Left cardiac atrium (tissue), 4 donors: ENCODE data around the gene SLC29A2. TPM values are rescaled to one million over a fixed set of nuclear protein-coding genes. Genes with fewer than 3 reads are reported as not detected.

ENCODE experiments used
- ATAC-seq, 2 donors: fragments of 200-7000 bp; cut with Tn5 transposase; one replicate each; pipeline ENCODE4 v1.9.1; 2020; ENCODE audit warnings: mild to moderate bottlenecking in 2 of 2, moderate library complexity in 2 of 2
- DNase-seq: peaks from one replicate; pipeline ENCODE4 v3.0.0-alpha.2; 2020
- intact Hi-C, 2 donors: fragments of 100-400 bp; cut with DNase I; formaldehyde crosslinking; loops; one replicate each; pipeline versions ENCODE4 v1.14.1 to v1.15.1; 2022 to 2023
- total RNA-seq, 2 donors: library from RNA; stranded (reverse); fragmentation: NEBNext Ultra II Directional; extraction: Animal tissue kit (Norgen Biotek cat#: 25700); gene quantifications; one replicate each; pipeline ENCODE4 v1.2.1, GENCODE V29; 2021
- donor health status: DM: no; HTN: yes; CAD: no.
- donor health status: DM: no; HTN: yes; CAD: no; lungs with severe emphysema.
- donor health status: DM: yes; HTN: yes; CAD: no.
- donor health status: Dilated cardiomyopathy.

The SLC29A2 gene
- total RNA-seq, 2 donors from 2014 or later: 15.1 to 16.6 TPM

- intact Hi-C loops: no loop called here
- no peak for ATAC-seq
- DNase-seq: no peak
Measured at GRCh38 chr11:66338276-66339161, 33.0 kb downstream of the SLC29A2 start.

- ATAC-seq (no peak), DNase-seq (no peak)
- intact Hi-C loops: no loop called here
Measured at GRCh38 chr11:66337103-66337899, 34.3 kb downstream of the SLC29A2 start.

DNA sequence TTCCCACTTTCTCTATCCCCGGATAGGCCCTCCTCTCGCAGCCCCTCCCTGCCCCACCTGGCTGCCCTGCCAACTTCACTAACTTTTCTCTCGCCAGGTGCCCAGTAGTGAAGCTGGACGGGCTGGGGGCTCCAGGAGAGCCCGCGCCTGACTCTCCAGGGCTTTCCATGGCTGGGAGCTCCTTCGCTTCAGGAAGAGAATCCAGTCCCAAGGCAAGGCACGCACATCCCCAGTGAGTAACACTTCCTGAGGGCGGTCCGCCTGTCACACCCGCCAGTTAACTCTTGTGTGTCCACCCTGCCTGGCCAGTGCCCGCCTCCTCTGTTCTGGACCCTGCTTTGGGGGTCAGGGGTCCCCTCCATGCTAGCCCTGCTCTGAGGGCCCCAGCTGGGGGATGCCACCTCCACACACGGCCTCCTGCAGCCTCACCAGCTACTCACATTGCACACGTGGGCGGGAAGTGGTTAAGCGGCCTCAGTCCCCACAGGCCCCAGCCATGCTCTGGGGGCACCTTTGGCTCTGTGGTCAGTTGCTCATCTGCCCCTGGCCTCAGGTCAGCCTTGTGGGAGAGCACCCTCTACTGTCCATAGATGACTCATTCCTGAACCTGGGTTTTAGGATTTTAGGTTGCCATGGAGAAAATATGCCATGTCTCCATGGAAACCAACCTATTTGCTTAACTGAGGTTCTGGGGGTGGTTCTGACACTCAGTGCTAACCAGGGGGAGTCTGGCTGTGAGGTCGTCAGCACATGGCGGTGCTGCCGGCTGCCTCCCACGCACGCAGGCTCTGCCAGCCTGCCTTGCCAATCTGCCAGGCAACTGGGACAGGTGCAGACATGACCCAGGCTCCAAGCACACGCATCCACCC lies 35.1 kb downstream of the SLC29A2 start, which contains the start of gene RIN1:
Gene RIN1, minus strand, starts transcription at position 201 of the 869 bp plus-strand sequence. Its CDS starts 32 bp downstream, at position 169.
- intact Hi-C loops: no loop called here
- DNase-seq (peak; percentile 82), ATAC-seq (peak; percentile 69 to 84)

DNA sequence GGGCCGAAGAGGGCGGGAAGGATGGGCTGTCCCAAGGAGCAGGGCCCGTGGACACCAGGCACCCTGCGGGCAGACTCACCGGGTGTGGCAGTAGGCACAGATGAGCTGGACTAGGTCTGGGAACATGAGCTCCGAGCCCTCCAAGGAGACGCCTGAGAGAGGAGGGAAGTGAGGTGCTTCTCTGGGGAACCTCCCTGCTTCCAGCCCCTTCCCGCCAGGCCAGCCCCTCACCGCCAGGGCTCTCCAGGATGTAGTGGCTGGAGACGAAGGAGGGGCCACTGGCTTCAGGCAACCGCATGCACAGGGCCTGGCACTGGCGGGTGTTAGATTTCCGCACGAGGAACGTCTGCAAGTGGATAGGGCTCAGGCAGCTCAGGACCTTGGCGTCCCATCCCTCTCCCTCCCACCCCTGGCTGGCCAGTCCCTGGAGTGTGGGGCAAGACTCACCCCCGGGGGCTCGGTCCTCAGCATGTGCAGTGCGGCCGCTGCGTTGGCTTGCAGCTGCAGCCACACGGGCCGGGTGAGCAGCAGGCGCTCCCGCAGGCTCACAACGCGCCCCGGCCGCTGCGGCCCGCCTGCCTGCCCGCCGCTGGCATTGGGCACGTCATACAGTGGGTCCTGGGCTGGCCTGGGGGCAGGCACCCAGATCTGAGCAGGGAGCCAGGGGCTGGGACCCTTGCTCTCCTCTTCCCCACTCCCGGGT lies 35.9 kb downstream of the SLC29A2 start:
- DNase-seq (peak; percentile 56), ATAC-seq (peak; percentile 23 to 46)
- intact Hi-C loops: no loop called here

DNA sequence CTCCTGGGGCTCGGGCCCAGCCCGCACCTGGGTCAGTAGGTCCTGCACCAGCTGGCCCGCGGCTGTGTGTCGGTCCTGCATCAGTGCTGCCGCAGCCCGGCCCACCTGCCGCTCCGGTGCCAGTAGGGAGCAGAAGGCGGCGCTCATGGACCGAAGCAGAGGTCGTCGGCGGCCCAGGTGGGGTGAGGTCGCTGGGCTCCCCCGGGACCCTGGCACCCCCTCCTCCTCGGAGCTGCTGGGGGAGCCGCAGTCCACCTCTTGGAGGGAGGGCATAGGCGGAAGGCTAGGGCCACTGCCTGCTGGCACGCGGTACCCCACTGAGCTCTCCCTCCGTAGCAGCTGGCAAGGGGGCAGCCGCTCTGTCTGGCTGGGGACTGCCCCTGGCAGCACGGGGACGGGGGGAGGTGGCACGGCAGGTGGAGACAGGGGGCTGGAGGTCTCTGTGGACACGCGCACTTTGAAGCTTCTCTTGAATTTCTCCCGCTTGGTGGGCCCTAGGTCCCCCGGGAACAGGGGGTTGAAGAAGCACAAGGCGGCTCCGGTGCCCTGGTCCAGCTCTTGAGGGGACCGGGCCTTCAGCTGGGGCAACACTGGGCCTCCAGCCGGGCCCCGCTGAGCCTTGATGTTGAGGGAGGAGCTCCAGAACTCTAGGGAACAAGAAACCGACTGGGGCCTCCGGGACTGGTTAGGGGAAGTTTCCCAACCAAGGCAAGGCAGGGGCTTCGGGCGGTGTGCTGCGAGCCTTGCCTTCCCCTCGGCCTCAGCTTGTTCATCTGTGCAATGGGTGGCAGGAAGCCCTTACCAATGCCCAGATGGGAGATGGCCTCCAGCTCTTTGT lies 36.7 kb downstream of the SLC29A2 start:
- DNase-seq: peak; percentile 36
- intact Hi-C loops: no loop called here
- no peak for ATAC-seq

- no peak for ATAC-seq
- intact Hi-C loops: no loop called here
- DNase-seq: no peak
Measured at GRCh38 chr11:66333896-66334604, 37.5 kb downstream of the SLC29A2 start.

DNA sequence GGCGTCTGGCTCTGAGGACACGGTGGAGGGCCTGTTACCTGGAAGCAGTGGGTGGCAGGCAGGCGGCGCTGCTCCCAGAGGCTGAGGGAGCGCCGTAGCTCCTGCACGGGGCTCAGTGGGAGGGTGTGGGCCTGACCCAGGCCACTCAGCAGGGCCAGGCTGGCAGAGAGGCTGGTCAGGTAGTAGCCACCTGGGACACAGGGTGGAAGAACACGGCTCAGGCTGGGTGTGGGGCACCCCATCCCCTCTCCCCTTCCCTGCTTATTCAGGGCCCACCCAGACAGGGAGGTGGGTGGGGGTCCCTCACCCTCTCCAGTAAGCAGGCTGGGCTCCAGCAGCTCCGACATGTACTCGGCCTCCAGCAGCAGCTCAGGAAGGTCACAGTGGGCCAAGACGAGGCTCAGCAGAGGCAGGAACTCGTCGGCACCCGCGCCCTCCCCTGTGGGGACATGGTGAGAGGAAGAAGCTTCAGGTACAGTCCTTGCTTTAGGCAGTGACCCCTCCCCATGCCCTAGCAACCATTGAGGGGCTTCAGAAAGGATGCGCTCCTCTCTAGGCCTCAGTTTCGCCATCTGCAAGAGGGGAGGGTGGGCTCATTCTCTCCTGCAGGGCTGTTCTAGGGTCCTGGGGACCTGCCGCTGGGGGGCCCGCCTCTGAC lies 38.2 kb downstream of the SLC29A2 start:
- intact Hi-C loops: no loop called here
- ATAC-seq (no peak), DNase-seq (no peak)

GRCh38 chr11:66332371-66333219 lies 39.0 kb downstream of the SLC29A2 start:
- DNase-seq (peak; percentile 7), ATAC-seq (no peak)
- intact Hi-C loops: no loop called here

- DNase-seq (no peak), ATAC-seq (no peak)
- intact Hi-C loops: no loop called here
Measured at GRCh38 chr11:66331542-66332370, 39.8 kb downstream of the SLC29A2 start.

GRCh38 chr11:66330931-66331330 lies 40.6 kb downstream of the SLC29A2 start:
- intact Hi-C loops: no loop called here
- no peak for DNase-seq
- ATAC-seq: no peak

GRCh38 chr11:66329165-66329673 lies 42.3 kb downstream of the SLC29A2 start:
- DNase-seq: no peak
- no peak for ATAC-seq
- intact Hi-C loops: no loop called here

DNA sequence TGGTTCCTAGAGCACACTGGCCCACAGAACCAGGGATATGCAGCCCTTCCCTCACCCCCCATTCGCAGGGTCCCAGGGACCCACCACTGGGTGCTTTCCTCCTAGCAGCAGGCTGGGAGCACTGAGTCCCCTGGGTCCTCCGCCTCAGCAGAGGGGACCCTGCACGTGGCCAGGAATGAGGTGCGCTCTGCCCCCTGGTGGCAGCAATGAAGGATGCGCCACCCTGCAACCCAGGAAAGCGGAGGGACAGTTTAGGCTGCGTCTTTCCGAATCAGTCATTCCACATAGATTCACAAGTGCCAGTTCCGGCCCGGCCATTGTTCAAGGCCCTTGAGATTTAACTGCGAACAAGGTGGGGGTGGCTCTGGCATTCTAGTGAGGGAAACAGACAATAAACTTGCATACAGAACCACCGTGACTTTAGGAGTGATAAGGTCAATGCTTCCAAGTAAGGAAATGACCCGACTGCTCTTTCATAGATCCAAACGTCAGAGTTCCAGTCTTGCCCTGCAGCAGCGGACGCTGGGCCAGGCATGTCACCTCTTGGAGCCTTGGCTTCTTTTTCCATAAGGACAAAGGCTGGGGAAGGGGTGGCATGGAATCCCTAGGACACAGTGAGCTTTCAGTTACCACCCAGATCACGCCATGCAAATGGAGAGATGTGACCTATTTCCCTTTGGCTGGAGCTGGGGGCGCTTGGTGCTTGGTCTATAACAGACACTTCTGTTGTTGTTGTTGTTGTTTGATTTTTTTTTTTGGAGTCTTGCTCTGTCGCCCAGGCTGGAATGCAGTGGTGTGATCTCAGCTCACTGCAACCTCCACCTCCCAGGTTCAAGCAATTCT lies 43.0 kb downstream of the SLC29A2 start:
- peak; percentile 76 for DNase-seq
- intact Hi-C loops: loop anchor here in 1 of 2 donors (1.0 kb wide), 1 partner anchor 16 kb away; no protein-coding TSS in a partner anchor
- peak; percentile 79 to 87 for ATAC-seq

GRCh38 chr11:66328031-66328301 lies 43.6 kb downstream of the SLC29A2 start:
- ATAC-seq: peak in 1 of 2 donors; percentile 2
- intact Hi-C loops: loop anchor here in 1 of 2 donors (1.0 kb wide), 1 partner anchor 16 kb away; no protein-coding TSS in a partner anchor
- no peak for DNase-seq
